Stimulated activated CD8-positive, alpha-beta memory T cell treated with anti-CD3 and anti-CD28 coated beads, Interleukin-7, amount 100 ng/mL, for 1 hour (primary cell): ENCODE results near the gene KDM2B.
"Not testable (repeated sequence)": the region's sequence is repeated elsewhere in the genome, so short reads cannot be mapped to it uniquely, and the experiment has no call there.

Experiments
- DNase-seq, 2 donors: peaks; one replicate each; pipeline ENCODE4 v3.0.0-alpha.2; 2020; ENCODE audit warnings: low read depth in 2 of 2

Gene KDM2B

GRCh38 chr12:121384891-121385290 lies 195.9 kb downstream of the KDM2B start:
- not testable (repeated sequence) for DNase-seq

GRCh38 chr12:121383601-121384021 lies 197.2 kb downstream of the KDM2B start:
- DNase-seq: no peak

DNA sequence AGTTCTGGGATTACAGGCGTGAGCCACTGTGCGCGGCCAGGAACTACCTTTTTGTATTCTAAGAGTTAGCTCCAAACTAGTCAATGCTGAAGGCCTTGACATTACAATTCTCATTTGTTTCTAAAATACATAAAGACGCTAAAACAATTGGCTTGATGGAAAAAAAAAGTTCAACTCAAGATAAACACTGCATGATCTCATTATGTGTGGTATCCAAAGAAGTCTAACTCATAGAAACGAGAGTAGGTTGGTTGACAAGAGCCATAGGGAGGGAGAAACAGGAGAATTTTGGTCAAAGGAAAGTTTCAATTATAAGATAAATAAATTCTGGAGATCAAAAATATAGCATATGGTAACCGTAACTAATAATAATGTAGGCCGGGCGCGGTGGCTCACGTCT lies 200.9 kb downstream of the KDM2B start:
- DNase-seq: no peak
